HG03565 (cell line): ENCODE data around the gene CCDC152.
A peak's percentile ranks its signal among the peaks of the same experiment; 100 is the strongest.

ENCODE experiments used
- ATAC-seq: cut with Tn5 transposase; IDR thresholded peaks from one replicate; pipeline ENCODE4 v1.9.1; 2021; ENCODE audit warnings: mild to moderate bottlenecking, moderate library complexity; ENCODE audit not compliant: unreplicated experiment

CCDC152 gene

DNA sequence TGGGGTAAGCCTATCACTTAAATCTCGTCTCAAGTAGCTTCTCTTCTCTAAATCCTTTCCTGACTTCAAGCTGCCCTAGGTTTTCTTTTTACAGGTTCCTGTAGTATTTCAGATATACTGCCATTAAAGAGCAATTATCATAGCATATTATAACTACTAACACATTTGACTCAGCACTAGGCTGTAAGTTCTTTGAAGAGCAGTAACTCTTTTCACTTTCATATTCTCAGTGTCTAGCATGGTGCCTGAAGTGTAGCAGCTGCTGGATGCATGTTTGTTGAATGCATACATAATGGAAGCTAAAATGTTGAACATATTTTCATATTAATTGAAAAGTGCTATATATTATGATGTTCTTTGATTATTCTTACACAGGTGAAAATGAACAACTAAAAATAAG lies 22.5 kb downstream of the CCDC152 start:
- peak; percentile 77 for ATAC-seq

DNA sequence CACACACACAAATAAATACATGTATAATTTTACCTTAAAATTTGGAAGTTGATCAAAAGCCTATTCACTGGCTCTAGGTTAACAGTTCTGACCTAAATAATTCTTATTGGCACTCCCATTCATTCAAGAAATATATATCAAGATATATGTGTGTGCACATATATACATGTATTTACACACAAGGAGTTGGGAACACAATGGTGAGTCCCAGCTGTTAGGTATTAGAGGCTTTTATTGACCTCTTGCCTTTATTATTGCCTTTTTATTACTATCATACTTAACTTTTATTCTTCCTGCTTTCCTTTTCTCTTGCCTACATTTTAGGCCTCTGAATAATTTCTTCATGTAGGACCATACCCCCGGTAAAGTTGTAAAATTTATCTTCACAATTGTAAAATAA lies 25.0 kb downstream of the CCDC152 start:
- no peak for ATAC-seq

DNA sequence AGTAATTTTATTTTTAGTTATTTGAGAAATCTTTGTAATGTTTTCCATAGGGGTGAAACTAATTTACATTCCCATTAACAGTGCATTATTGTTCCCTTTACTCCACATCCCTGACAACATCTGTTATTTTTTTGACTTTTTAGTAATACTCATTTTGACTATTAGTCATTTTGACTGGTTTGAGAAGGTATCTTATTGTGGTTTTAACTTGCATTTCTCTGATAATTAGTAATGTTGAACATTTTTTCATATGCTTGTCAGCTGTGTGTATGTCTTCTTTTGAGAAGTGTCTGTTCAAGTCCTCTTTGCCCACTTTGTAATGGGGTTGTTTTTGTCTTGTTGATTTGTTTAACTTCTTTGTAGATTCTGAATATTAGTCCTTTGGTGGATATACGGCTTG lies 27.5 kb downstream of the CCDC152 start:
- no peak for ATAC-seq

DNA sequence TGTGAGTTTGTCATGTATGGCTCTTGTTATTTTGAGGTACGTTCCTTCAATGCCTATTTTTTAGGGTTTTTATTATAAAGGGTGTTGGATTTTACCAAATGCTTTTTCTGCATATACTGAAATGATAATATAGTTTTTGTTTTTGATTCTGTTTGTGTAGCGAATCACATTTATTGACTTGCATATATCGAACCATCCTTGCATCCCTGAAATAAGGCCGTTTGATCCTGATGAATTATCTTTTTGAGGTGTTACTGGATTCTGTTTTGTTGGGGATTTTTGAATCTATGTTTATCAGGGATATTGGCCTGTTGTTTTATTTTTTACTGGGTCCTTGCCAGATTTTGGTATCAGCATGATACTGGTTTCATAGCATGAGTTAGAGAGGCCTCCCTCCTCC lies 29.1 kb downstream of the CCDC152 start:
- no peak for ATAC-seq

DNA sequence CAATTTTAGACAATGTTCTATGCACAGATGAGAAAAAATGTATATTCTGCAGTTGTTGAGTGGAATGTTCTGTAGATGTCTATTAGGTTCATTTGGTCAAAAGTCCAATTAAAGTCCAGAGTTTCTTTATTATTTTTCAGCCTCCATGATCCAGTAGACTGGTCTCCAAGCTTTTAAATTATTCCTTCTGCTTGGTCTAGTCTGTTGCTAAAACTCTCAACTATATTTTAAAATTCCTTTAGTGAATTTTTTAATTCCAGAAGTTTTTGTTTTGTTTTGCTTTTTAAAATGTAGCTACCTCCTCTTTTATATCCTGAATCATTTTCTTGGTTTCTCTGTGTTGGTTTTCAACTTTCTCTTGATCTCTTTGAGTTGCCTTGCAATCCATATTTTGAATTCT lies 30.5 kb downstream of the CCDC152 start:
- ATAC-seq, result no peak

DNA sequence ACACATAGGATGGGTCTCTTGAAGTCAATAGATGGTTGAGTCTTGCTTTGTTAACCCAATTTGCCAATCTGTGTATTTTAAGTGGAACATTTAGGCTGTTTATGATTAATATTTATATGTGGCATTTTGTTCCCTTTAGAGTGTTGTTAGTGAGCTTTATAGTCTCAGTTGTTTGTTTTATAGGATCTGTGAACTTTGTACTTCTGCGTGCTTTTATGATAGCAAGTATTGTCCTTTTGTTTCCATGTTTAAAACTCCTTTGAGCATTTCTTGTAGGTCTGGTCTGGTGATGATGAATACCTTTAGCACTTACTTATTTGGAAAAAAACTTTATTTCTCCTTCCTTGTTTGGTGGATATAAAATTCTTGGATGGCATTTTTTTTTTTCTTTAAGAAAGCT lies 31.2 kb downstream of the CCDC152 start:
- no peak for ATAC-seq

DNA sequence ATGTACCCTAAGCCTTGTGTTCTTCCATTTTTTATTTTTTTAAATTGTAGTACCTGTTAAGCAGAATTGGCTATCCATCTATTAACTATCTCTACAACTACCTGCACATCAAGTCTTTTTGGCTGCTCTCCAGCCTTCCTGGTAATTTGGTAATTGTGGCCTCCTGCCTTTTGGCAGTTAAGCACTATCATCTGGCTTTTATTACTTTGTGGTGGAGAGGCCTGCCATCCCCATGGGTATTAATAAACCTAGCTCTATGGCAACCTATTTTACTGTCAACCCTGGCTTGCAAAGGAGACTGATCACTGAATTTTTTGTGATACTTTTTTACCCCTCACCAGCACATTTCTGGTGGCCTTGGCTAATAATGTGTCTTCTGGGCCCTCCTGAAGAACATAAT lies 34.5 kb downstream of the CCDC152 start:
- ATAC-seq, result no peak

DNA sequence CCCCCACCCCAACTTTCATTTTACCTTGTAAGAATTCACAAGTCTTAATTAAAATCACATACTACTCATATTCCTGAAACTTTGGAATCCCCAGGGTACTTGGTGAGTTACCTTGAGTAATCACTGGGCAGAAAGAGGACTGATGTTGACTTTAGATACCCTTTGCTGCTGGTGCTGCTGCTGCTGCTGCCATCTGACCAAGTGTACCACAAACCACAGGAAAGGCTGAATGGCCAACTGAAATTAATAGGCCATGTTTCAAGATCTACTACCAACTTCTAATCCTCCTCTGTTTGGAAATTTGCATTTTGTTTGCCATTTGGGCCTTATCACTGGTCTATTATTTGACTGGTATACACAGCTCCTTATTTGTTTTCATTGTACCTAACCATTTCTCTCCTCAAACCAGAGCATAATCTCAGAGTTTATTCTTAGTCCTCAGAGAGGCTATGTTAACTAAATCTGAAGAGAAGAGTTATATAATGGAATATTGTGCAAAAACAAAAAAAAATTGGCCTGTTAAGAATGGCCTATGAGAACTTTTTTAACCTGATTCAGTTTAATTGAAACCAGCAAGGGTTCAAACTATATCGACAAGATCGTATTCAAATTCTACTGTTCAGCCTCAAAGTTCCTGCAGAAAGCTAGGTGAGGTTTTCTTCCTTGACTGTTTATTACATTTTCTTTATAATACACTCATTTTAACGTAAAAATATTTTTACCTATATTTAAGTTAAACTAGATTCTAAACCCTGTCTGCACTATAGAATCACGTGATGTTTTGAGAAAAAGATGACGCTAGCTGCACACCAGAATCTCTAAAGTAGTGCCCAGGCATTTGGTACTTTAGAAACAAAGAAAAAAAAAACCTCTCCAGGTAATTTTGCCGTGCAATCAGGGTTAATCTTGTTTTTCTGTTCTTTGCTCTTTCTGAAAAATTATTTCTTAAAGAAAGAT lies 41.9 kb downstream of the CCDC152 start:
- ATAC-seq, result no peak

DNA sequence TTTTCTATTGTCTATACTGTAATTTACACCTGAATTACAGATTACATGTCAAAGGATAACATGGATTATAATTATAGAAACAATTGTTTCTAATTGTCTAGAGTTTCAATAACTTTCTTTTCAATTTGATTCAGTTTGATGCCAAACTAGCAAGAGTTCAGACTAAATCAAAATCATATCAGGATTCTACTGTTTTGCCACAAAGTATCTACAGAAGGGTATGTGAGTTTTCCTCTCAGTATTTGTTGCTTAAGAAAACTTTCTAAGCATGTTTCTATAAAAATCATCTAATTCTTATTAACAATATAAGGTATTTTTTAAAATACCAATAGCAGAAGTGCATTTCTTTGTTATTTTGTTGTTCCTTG lies 42.6 kb downstream of the CCDC152 start:
- ATAC-seq, result no peak

DNA sequence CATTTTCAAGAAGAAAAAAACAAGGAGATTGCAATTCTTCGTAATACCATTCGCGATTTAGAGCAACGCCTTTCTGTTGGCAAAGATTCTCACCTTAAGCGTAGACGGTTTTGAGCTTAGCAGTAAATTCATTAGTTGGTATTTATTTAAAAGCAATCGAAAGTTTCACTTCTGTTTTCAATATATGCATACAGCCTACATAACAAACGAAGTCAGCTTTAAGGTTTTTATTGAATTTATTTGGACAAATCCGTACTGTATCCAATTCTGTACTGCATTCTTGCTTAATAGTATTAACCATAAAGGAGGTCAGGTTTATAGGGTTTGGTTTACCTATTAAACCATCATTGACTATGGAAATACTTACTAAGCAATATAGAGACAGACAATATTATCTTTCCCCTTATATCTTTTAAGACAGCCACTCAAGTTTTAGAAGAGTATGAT lies 43.1 kb downstream of the CCDC152 start:
- no peak for ATAC-seq

DNA sequence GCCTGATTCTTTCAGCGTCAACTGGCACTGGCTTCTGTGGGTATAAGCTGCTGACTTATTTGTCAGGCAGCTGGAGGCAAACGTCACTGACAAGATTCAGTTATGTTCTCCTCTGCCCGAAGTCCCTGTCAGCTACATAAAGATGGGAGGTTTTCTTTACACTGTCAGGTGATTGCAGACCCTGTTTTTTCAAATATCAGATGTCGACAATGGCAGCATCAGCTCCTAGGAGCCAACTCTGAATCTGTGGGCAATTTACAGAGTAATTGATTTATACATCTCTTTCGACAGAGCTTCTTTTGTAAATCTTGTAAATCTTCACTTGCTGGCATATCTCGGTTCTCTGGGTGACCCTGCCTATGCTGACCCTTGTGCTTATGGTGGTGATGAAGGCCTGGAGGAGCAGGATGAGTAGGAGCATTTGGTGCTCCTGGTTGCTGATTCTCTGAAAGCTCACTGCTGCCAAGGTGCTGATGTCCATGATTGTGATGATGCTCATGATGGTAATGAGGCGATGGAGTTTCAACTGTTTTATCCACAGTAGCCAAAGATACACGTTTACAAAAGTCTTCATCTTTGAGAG lies 44.2 kb downstream of the CCDC152 start:
- ATAC-seq, result no peak

DNA sequence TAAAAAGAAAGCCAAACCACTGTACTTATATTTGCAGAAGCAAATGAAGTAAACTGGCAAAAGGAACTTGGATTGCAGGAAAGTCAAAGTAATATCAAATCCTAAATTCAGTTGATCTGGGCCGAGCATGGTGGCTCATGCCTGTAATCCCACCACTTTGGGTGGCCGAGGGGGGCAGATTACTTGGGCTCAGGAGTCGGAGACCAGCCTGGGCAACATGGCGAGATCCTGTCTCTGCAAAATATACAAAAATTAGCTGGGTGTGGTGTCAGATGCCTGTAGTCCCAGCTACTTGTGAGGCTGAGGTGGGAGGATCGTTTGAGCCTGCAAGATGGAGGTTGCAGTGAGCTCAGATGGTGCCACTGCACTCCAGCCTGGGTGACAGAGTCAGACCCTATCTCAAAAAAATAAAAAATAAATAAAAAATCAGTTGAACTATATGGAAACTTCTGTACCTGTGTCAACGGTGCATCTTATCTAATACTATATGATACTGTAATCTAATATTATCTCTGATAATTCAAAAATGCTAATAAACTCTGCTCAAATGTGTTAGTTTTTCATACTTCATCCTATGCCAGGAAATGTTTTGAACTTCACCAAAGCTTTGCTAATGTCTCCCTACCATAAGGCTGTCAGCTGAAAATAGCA lies 45.0 kb downstream of the CCDC152 start:
- no peak for ATAC-seq

DNA sequence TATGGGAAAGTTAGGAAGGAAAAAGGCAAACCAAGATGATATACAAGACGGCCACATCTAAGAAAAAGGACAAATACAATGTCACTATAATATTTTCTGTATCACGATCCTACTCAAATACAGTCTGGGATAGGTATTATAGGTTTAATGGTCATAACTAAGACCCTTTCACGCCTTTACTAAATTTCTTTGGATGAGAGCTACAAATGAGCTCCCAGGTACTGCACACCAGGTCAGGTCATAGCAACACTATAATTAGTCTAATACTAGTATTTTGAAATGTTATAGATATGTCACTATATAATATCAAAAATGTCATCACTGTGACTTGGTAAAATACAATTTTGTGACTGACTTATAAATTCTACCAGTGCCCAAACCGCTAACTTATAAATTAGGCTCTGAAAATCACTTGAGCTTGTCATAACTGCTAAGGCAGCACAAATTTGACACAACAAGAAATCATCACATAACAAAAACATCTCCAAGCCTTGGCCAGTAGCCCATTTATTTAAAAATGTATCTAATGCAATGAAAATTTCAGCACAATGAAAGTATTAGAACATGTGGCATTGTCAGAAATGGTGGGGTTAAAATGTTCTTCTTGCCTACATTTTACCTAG lies 48.2 kb downstream of the CCDC152 start:
- no peak for ATAC-seq

DNA sequence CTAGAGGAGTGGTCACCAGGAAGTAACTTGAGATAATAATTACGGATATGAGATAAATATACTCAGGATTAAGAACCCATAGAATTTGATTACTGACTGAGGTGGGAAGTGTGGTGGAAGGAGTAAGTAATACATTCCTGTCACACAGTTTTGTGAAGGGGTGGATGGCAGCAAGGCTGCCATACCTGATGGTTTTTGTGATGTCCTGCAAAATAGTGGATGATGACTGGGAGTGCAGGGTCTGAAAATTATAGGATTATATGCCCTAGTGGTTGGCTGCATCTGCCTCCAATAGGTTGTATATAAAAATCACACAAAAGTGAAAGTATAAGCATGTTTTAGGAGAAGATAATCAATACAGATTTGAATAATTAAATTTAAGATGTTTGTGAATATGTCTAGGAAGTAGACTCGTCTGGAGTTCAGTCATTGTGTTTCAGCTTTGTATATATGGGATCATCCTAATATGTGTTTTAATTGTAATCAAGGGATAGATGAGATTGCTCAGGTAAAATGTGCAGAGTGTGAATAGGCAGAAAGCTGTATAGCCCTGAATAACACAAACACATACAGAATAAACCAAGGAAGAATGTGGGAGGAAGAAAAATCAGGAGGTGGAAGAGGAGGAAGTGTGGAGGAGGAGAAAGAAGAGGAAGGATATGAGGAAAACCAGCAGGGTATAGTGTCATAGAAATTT lies 49.5 kb downstream of the CCDC152 start:
- ATAC-seq, result no peak

DNA sequence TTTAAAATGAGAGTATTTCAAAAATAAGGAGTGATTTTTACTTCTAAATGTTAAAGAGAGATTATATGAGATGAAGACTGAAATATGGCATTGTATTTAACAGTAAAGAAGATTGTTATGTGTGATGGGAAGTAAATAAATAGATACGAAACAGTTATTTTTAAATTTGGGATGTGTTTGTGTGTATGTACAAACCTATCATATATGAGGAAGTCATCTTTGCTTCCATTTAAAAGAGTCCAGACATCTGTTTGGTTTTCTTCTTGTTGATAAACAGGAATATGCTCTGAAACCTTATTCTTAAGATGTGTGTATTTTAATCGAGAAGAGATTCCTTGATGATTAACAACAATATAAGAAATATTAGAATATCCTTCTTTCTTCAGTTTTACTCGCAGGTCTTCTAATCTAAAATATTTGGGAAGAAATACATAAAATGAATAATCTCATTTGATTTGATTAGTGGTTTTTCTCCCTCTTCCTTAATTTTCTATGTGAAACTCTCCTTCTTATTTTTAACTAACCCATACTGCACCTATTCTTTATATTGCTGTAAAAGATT lies 50.2 kb downstream of the CCDC152 start:
- no peak for ATAC-seq

DNA sequence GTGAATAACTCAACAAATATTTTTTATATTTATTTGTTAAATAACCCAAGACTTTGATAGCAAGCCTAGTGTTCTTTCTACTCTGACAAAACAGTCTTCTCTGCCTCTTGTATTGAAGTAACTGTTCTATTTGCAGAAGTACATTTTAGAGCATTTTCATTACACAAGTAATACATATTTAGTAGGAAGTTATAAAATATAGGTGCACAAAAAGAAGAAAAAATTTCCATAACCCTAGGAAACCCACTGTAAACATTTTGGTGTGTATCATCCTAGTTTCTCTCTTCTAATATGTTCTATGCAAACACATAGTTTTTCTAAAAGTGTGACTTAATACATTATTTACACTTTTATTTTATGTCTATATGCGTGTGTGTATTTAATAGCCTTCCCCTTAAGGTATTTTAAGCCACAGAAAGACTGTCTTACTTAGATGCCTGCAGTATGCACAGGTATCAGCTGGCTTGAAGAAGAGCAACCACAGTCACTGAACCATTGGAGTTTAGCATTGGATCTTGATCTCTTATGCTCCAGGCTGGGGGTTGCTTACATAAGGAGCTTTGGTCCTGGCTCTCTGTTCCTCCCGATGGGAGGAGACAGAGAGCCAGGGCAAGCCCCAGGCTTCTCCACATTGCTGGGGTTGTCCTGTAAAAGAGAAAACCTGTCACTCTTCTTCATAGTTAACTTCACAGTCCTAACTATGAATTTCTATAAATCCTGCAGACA lies 51.3 kb downstream of the CCDC152 start:
- ATAC-seq, result no peak

DNA sequence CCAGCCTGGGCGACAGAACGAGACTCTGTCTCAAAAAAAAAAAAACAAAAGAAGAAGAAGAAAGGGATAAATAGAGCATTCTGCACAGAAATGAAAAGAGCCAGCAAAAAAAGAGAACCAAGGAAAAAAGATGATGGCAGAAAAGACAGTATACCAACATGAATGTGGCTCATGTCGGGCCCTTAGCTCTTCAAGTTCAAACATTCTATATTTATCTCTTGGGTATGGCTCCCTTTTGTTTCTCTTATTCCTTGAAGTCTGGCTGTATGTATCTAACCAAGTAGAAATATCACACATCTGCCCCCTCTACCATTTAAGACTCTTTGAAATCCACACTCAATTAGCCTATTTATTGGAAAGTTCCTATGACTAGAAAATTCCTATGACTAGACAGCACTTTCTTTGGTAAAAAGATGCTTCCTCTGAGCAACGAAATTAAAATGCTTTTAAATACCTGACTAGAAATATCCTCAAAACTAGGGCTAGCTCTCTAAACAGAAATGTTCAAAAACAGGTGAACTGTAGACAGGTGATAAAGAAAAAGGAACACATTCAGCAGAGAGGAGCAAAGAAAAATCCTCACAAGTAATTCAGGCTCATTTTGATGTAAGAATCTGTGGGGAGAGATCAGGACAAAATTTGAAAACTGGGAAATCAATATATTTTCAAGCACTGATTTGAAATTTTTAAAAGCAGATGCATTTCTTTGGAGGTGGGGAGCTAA lies 52.4 kb downstream of the CCDC152 start:
- no peak for ATAC-seq

DNA sequence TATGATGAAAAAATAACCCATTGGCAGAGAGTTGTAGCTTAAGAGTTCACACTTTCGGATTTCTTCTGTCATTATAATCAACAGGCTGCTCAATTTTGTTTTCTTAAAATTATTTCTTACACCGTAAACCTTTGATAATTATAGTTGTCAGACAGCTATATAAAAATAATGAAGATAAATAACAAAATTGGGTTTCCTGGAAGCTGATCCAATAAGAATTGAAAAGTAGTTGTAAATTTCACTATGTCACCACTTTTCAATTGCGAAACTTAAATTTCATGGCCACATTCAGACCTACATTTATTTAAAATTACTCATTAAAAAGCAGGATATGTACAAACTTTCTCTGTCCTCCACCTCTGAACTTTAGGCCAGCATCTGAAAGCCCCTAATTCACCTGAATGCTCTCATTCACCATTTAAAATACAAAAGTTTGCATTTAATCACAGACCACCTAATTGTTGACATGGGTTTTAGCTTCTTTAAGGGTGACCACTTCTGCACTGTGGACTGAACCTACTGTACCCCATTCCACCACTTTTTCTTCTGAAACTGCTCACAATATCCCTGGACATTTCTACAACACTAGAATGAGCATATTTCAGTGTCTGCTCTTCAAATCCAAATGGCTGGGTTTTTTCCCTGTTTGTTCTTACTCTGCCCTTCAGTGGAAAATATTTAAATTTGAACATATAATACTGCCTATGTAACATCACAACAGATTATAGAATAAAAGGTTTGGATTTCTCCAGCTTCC lies 54.4 kb downstream of the CCDC152 start:
- no peak for ATAC-seq
